IPS-18c (cell line): ENCODE measurements around the gene SSX7.
"Not testable (repeated sequence)": the region's sequence is repeated elsewhere in the genome, so short reads cannot be mapped to it uniquely, and the experiment has no call there.

Source experiments
- H3K4me3 ChIP-seq: 2 replicates; pipeline ENCODE4 v1.7.0; 2013; ENCODE audit warnings: low read depth, mild to moderate bottlenecking, low read length, moderate library complexity; ENCODE audit not compliant: insufficient read depth
- H3K9me3 ChIP-seq: one replicate; pipeline ENCODE4 v1.6.1; 2013; ENCODE audit warnings: mild to moderate bottlenecking, low read length, moderate library complexity; ENCODE audit not compliant: control insufficient read depth, insufficient read depth

SSX7 gene, protein sequence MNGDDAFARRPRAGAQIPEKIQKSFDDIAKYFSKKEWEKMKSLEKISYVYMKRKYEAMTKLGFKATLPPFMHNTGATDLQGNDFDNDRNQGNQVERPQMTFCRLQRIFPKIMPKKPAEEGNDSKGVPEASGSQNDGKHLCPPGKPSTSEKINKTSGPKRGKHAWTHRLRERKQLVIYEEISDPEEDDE

DNA sequence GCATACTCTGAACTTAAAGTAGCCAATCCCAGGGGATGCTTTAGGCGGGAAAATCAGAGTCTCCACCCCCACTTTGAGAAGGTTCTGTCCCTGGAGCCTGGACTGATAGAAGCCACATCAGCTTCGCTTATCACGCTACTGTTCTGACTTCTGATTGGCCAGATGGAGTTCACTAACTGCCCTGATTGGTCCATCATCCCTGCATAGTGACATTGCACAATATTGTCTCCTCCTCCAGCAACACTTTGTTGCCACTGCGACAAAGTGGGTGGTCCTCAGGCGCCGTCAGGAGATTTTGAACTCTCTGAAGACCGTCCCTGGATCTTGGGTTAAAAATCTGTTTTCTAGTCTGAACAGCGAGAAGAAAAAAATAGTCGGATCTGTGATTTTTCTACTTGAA is at the start of gene SSX7:
TSS of gene SSX7 (minus strand) at position 101 of the 400 bp plus-strand sequence. CDS start 1,428 bp downstream, outside the sequence.
- H3K9me3 ChIP-seq, H3K4me3 ChIP-seq: not testable (repeated sequence)

DNA sequence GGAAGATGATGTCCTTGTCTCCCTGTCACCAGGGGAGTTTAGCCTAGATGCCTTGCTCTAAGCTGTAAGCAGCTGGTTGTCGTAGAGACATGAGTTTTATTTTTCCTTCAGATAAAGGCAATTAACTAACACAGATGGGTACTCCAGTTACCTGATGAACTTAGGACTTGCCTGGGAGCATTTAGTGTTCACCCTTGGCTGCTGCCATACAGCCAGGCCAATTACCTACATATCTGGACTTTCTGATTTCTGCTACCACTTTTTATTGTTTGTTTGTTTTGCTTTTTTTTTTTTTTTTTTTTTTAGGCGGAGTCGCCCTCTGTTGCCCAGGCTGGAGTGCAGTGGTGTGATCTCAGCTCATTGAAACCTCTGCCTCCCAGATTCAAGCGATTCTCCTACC is 37.3 kb upstream of the SSX7 start:
- not testable (repeated sequence) for H3K4me3 ChIP-seq, H3K9me3 ChIP-seq

DNA sequence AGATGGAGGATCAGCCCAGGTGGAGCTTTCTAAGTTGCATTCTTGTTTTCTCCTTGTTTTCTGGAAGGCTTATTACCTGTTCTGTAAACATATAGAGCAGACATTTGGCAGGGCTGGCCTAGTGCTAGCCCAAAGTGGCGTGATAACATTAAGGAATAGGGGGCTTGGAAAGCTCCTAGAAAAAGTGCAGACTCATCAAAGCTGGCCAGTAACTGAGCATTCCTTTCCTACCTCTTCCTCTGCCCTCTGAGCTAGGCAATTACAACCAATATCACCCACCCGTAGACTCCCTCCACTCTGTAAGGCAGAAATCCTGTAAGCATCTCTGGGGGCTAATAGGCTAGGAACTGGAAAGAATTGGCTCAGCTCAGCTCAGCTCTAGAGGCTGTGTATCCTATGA is 7.5 kb upstream of the SSX7 start:
- H3K9me3 ChIP-seq, H3K4me3 ChIP-seq: not testable (repeated sequence)

DNA sequence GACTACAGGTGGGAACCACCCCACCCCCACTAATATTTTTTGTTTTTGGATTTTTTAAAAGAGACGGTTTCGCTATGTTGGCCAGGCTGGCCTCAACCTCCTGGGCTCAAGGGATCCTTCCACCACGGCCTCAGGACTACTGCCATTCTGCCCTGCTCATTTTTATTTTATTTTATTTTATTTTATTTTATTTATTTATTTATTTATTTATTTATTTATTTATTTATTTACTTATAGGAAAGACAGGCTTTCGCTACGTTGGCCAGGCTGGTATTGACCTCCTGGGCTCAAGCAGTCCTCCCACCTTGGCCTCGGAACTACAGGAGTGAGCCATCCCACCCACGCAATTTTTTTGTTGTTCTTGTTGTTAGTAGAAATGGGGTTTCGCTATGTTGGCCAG is 775 bp upstream of the SSX7 start:
- not testable (repeated sequence) for H3K9me3 ChIP-seq, H3K4me3 ChIP-seq

DNA sequence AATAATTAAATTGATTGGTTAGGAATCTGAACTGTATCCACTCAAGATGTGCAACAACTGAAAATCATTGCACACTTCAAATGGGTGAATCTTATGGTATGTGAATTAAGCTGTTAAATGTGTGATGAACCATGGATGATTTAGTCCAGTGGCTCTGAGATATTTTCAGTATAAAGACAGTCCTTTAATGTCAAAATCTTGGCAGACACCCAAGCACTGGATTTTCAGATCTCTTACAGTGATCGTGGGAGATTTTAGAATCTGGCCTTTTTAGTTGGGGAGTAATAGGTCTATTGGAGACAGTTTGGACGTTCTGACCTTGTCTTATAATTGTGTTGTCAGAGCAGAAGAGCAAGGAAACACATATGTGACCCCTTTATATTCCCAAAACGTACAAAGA is 4.0 kb downstream of the SSX7 start:
- H3K9me3 ChIP-seq, H3K4me3 ChIP-seq: not testable (repeated sequence)

DNA sequence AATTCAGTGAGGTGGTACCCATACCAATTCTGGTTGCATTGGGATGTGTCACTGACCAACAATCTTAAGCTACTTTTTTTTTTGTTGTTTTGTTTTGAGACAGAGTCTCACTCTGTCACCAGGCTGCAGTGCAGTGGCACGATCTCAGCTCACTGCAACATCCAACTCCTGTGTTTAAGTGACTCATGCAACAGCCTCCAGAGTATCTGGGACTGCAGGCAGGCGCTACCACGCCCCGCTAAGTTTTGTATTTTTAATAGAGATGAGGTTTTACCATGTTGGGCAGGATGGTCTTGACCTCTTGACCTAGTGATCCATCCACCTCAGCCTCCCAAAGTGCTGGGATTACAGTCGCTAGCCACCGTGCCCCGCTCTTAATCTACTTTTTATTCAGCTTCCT is 5.7 kb downstream of the SSX7 start:
- H3K9me3 ChIP-seq = peaks cover 11% of the 10 kb centered on the region
- not testable (repeated sequence) for H3K4me3 ChIP-seq

DNA sequence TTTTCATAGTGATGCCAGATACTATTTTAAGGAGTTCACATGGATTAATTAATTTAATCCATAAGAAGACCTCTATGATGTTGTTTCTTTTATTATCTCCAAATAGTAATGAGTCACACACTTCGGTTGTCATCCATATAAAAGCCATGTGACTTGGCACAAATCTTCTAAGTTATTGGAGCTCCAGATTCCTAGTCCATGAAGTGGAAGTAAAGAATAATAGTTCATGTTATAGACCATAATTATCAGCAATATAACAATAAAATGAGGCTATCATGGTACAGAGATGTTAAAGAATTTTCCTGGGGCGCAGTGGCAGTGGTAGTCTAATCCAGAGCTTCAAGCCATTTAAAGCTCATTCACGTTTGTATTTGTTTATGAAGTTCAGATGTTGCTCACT is 26.2 kb downstream of the SSX7 start:
- H3K4me3 ChIP-seq, H3K9me3 ChIP-seq: not testable (repeated sequence)

DNA sequence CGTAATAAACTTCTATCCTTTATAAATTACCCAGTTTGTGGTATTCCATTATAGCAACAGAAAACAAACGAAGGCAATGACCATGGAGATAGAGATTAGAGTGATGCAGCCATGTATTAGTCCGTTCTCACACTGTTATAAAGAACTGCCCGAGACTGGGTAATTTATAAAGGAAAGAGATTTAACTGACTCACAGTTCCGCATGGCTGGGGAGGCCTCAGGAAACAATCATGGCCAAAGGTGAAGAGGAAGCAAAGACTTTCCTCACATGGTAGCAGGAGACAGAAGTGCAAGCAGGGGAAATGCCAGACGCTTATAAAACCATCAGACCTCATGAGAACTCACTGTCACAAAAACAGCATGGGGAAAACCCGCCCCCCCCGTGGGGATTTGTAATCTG is 34.0 kb downstream of the SSX7 start:
- H3K4me3 ChIP-seq = not testable (repeated sequence)

DNA sequence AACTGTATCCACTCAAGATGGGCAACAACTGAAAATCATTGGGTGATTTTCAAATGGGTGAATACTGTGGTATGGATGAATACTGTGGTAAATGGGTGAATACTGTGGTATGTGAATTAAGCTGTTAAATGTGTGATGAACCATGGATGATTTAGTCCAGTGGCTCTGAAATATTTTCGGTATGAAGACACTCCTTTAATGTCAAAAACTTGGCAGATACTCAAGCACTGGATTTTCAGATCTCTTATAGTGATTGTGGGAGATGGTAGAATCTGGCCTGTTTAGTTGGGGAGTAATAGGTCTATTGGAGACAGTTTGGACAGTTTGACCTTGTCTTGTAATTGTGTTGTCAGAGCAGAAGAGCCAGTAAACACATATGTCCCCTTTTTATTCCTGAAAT is 45.7 kb downstream of the SSX7 start:
- H3K9me3 ChIP-seq = peaks cover 4% of the 10 kb centered on the region
- no peak overlapping the region for H3K4me3 ChIP-seq

More for the DNA sequence above, 34.0 kb downstream of the SSX7 start:
- not testable (repeated sequence) for H3K9me3 ChIP-seq

DNA sequence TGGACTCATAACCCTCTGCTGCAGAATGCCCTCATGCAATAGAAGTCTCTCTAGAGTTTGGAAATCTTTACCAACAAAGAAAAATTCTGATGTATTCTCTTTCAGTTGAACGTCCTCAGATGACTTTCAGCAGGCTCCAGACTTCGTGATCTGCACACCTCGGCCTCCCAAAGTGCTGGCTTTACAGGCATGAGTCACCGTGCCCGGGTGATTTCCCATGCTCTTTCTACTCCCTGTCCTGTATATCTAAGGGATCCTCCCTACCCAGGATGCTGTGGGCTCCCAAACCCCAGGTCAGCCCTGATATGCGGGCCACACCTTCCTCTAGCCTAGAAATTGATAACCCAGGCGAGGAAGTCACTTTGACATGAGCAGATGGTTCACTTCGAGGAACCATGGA is 51.5 kb downstream of the SSX7 start:
- not testable (repeated sequence) for H3K4me3 ChIP-seq, H3K9me3 ChIP-seq

DNA sequence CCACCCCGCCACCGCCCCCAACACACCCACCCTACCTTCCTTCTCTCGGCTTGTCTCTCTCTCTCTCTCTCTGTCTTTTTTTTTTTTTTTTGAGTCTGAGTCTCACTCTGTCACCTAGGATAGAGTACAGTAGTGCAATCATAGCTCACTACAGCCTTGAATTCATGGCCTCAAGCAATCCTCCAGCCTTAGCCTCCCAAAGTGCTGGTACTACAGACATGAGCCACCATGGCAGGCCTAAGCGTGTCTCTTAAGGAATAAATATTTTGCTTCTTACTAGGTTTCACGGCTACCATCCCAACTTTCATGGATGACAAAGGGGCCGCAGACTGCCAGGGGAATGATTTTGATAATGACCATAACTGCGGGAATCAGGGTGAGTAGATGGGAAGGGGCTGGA is 55.8 kb downstream of the SSX7 start:
- Histone ChIP-seq H3K9me3 (no peaks in the 10 kb centered on the region), H3K4me3 (no peak overlapping the region)

DNA sequence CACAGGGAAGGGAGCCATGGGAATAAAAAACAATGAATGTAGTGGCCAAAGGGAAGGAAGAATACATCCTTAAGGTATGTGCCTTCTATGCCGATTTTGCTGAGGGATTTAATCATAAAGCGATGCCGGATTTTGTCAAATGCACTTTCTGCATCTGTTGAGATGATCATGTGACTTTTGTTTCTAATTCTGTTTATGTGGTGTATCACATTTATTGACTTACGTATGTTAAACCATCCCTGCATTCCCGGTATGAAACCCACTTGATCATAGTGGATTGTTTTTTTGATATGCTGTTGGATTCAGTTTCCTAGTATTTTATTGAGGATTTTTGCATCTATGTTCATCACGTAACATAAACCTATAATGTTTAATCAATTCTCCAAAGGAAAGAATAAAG is 60.0 kb downstream of the SSX7 start:
- H3K9me3 ChIP-seq = no peaks in the 10 kb centered on the region

More for the DNA sequence above, 60.0 kb downstream of the SSX7 start:
- H3K4me3 ChIP-seq = no peak overlapping the region
